Brain microvascular endothelial cell (primary cell): Measurements from ENCODE around the gene FERMT1.

ENCODE experiments used
- DNase-seq: peaks from one replicate; pipeline ENCODE4 v3.0.0-alpha.2; 2020
- H3K27ac ChIP-seq: fragments of 250-450 bp; sonication (Bioruptor Pico); 2 replicates; pipeline ENCODE4 v1.5.1; 2020; ENCODE audit warnings: mild to moderate bottlenecking, moderate library complexity
- H3K27me3 ChIP-seq: fragments of 250-450 bp; sonication (Bioruptor Pico); replicated peaks from 2 replicates; pipeline ENCODE4 v1.5.1; 2020; ENCODE audit warnings: mild to moderate bottlenecking
- H3K36me3 ChIP-seq: fragments of 250-450 bp; sonication (Bioruptor Pico); replicated peaks from 2 replicates; pipeline ENCODE4 v1.5.1; 2020; ENCODE audit warnings: mild to moderate bottlenecking
- H3K4me3 ChIP-seq: 2 replicates; pipeline ENCODE4 v1.5.1; 2011; ENCODE audit warnings: low read depth, mild to moderate bottlenecking, control low read depth, low read length, moderate library complexity
- in situ Hi-C: cut with HindIII; loops from 2 replicates; pipeline ENCODE4 v1.10.0; 2017; ENCODE audit warnings: low sequenced_read_pairs, low pct_ligation_motif_present
- TF ChIP-seq, protein P1 (sequence below): IDR thresholded peaks from 2 replicates; pipeline ENCODE4 v1.5.1; 2011; ENCODE audit warnings: low read depth, mild to moderate bottlenecking, moderate library complexity, low read length, control low read depth, inconsistent platforms; ENCODE audit errors: missing control alignments

Gene FERMT1

DNA sequence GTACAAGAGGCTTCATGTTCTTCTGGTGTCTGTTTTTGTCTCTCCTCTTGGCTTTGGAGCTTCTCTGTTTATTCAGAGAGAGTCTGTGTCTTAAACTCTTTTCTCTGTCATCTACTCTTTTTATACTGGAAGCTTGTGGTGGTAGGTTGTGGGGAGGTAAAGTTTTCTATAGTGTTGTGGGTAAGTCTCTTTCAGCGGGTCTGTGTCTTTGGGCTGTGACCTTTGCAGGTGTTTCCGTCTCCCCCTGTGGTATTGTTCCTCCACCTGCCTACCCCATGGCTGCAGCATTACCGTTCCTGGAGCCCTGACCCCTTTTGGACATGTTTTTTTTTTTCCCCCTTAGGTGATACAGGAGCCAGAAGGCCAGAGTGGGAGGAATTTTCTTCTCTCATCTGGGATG is 37.9 kb upstream of the FERMT1 start:
- no peak overlapping the region for H3K4me3 ChIP-seq
- in situ Hi-C loops = no loop called here
- no peak overlapping the region for H3K27ac ChIP-seq
- DNase-seq = no peak
- H3K27me3 ChIP-seq = no peaks in the 10 kb centered on the region
- H3K36me3 ChIP-seq = no peaks in the 10 kb centered on the region
- TF ChIP-seq, protein P1, sequence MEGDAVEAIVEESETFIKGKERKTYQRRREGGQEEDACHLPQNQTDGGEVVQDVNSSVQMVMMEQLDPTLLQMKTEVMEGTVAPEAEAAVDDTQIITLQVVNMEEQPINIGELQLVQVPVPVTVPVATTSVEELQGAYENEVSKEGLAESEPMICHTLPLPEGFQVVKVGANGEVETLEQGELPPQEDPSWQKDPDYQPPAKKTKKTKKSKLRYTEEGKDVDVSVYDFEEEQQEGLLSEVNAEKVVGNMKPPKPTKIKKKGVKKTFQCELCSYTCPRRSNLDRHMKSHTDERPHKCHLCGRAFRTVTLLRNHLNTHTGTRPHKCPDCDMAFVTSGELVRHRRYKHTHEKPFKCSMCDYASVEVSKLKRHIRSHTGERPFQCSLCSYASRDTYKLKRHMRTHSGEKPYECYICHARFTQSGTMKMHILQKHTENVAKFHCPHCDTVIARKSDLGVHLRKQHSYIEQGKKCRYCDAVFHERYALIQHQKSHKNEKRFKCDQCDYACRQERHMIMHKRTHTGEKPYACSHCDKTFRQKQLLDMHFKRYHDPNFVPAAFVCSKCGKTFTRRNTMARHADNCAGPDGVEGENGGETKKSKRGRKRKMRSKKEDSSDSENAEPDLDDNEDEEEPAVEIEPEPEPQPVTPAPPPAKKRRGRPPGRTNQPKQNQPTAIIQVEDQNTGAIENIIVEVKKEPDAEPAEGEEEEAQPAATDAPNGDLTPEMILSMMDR = no peak

DNA sequence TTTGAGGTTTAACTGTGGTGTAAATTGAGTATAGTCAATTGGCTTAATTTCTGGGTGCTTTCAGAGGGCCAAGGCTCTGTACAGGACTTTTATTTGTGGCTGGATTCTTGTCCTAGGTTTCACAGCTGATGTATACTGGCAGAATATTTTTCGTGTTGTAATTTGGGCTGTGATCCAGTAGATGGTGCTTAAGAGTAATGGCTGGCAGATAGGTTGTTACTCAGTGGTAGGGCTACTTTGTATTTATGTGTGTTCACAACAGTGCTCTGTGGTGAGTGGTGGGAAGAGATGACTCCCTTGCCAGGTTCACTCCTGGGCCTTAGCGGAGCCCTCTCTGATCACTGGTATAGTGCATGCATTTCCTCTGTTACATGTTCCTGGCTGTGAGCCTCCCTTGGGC is 34.5 kb upstream of the FERMT1 start:
- in situ Hi-C loops = no loop called here

DNA sequence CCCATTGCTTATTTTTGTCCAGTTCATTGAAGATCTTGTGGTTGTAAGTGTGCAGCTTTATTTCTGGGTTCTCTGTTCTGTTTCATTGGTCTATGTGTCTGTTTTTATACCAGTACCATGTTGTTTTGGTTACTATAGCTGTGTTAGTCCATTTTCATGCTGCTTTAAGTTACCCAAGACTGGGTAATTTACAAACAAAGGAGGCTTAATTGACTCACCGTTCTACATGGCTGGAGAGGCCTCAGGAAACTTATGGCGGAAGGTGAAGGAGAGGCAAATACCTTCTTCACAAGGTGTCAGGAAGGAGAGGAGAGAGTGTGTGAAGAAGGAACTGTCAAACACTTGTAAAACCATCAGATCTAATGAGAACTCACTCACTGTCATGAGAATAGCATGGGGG is 29.9 kb upstream of the FERMT1 start:
- no peak for DNase-seq
- no peak overlapping the region for H3K27ac ChIP-seq
- TF ChIP-seq, protein P1 = no peak
- H3K4me3 ChIP-seq = no peak overlapping the region
- no peaks in the 10 kb centered on the region for H3K27me3 ChIP-seq
- in situ Hi-C loops = no loop called here
- no peaks in the 10 kb centered on the region for H3K36me3 ChIP-seq

More for the DNA sequence above, 34.5 kb upstream of the FERMT1 start:
- H3K27ac ChIP-seq = no peak overlapping the region
- peak; percentile 17 for DNase-seq
- H3K4me3 ChIP-seq = no peak overlapping the region
- TF ChIP-seq, protein P1 = peak; percentile 41
- H3K36me3 ChIP-seq = no peaks in the 10 kb centered on the region
- H3K27me3 ChIP-seq = no peaks in the 10 kb centered on the region

DNA sequence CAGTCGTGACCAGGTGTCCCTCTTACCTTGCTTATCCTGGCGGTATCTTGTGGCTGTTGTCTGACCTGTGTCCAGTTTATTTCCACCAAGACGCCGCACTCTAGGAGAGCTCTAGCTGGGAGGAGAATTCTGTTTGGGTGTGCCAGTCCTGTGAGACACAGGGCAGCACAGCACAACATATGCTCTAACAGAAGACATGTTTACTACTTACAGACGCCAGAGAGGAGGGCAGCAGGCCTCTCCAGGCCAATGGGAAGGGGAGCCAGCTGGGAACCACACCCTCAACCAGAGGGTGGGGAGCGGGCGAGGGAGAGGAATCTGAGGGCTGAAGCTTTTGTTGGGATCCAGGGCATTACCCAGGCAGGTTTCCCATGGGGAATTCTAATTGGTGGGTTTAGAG is 25.2 kb upstream of the FERMT1 start:
- TF ChIP-seq, protein P1 = no peak
- in situ Hi-C loops = no loop called here
- no peak for DNase-seq
- Histone ChIP-seq H3K36me3 (no peaks in the 10 kb centered on the region), H3K27ac (no peak overlapping the region), H3K4me3 (no peak overlapping the region), H3K27me3 (no peaks in the 10 kb centered on the region)

DNA sequence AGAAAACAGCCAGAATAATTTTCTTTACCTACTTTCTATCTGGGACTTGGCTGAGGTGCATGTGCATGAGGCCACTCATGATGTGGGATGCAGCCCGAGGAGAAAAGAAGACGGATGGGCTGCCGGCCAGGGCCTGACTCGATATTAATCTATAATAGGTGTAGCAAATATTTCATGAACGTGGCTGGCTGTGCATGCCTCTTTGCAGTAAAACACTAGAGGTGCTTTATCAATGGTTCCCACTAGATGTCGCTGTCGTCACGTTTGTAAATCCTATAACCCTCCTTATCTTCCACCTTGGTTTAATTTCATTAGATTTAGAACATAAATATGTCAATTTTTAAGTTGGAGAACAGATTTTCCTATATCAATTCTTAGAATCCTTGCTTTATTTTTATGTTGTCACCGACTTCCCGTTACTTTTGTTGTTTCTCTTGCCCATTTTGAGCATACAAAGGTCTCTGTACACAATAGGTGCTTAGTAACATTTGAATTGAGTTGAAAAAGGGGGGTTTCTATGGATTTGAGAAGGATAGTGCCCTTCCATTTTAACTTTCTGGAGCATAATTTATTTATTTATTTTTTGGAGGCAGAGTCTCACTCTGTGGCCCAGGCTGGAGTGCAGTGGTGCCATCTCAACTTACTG is 19.6 kb upstream of the FERMT1 start:
- H3K27me3 ChIP-seq = no peaks in the 10 kb centered on the region
- H3K36me3 ChIP-seq = no peaks in the 10 kb centered on the region
- no peak overlapping the region for H3K27ac ChIP-seq
- in situ Hi-C loops = no loop called here
- TF ChIP-seq, protein P1 = peak; percentile 77
- peak; percentile 59 for DNase-seq
- H3K4me3 ChIP-seq = no peak overlapping the region

DNA sequence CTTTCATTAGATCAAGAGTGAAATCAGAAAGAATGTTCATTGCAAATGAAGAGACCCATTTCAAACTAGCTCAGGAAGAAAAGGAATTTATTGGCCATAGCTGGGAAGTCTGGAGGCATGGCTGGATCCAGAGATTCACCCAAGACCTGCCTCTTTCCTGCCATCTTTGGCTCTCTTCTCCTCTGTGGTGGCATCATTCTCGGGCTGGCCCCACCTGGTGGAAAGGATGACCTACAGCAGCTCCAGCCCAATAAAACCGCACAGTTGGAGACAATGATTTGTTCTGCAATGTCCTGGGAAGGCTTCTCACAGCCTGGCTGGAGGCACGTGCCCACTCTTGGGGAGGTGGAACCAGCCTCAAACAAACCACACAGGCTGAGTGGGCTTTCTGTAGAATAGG is 18.1 kb upstream of the FERMT1 start:
- TF ChIP-seq, protein P1 = peak; percentile 46
- Histone ChIP-seq H3K4me3 (no peak overlapping the region), H3K27me3 (peaks cover 2% of the 10 kb centered on the region), H3K36me3 (no peaks in the 10 kb centered on the region), H3K27ac (no peak overlapping the region)
- no peak for DNase-seq
- in situ Hi-C loops = no loop called here
